Measurements from ENCODE around the gene KAZN. TPM values are rescaled to one million over a fixed set of nuclear protein-coding genes. Genes with fewer than 3 reads are reported as not detected.

KAZN gene
- total RNA-seq, 2 experiments from 2014 or later = 0.22 to 0.55 TPM

DNA sequence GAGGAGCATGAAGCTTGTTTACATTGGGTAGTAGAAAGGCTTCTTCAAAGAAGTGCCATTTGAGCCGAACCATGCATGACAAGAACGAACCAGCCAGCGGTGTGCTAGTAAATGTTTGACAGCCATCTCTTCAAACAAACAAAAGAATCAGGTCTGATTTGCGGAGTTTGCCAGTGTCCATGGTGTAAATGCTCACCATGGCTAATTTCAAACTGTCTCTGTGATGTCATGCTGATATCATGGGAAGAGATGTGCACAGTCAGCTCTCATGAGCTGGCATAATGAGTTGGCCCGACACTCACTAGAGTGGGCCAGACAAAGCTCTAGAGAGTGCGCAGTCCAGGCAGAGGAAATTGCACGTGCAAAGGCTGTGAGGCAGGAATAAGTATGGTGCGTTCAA lies 101.1 kb downstream of the KAZN start:
- POLR2A ChIA-PET = no interaction called here
- no peak overlapping the region for H3K27ac ChIP-seq (ENCODE audit: low read depth in 1 of 2, low read length in 2 of 2)
- no peak overlapping the region for H3K4me3 ChIP-seq (ENCODE audit: low read length)
- H3K27ac Mint-ChIP-seq = no peak overlapping the region
- DNase-seq (no peak), ATAC-seq (ENCODE audit: poor library complexity) (no peak)
- intact Hi-C loops (cut with DNase I, micrococcal nuclease) = no loop called here
- H3K4me3 Mint-ChIP-seq = no peak overlapping the region
- no peaks in the 10 kb centered on the region for H3K9me3 Mint-ChIP-seq
- H3K27me3 Mint-ChIP-seq = peaks cover 10% of the 10 kb centered on the region
- no peaks in the 10 kb centered on the region for H3K9me3 ChIP-seq (ENCODE audit: control insufficient read depth in 1 of 2, insufficient read depth in 1 of 2, low read length in 2 of 2)
- H3K36me3 ChIP-seq (ENCODE audit: insufficient read depth, low read length) = no peaks in the 10 kb centered on the region
- no peaks in the 10 kb centered on the region for H3K4me1 ChIP-seq (ENCODE audit: insufficient read depth, low read length)
- TF ChIP-seq, protein P1, sequence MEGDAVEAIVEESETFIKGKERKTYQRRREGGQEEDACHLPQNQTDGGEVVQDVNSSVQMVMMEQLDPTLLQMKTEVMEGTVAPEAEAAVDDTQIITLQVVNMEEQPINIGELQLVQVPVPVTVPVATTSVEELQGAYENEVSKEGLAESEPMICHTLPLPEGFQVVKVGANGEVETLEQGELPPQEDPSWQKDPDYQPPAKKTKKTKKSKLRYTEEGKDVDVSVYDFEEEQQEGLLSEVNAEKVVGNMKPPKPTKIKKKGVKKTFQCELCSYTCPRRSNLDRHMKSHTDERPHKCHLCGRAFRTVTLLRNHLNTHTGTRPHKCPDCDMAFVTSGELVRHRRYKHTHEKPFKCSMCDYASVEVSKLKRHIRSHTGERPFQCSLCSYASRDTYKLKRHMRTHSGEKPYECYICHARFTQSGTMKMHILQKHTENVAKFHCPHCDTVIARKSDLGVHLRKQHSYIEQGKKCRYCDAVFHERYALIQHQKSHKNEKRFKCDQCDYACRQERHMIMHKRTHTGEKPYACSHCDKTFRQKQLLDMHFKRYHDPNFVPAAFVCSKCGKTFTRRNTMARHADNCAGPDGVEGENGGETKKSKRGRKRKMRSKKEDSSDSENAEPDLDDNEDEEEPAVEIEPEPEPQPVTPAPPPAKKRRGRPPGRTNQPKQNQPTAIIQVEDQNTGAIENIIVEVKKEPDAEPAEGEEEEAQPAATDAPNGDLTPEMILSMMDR (IDR thresholded peaks at IDR 0.05) = no peak
- CTCF ChIA-PET = no interaction called here
- peaks cover 4 to 6% of the 10 kb centered on the region in 2 experiments for H3K27me3 ChIP-seq (ENCODE audit: control insufficient read depth in 1 of 2, insufficient read depth in 2 of 2, low read length in 2 of 2)
- no peaks in the 10 kb centered on the region for H3K36me3 Mint-ChIP-seq (ENCODE audit: low read depth)
- no peaks in the 10 kb centered on the region for H3K4me1 Mint-ChIP-seq (ENCODE audit: low read depth)

DNA sequence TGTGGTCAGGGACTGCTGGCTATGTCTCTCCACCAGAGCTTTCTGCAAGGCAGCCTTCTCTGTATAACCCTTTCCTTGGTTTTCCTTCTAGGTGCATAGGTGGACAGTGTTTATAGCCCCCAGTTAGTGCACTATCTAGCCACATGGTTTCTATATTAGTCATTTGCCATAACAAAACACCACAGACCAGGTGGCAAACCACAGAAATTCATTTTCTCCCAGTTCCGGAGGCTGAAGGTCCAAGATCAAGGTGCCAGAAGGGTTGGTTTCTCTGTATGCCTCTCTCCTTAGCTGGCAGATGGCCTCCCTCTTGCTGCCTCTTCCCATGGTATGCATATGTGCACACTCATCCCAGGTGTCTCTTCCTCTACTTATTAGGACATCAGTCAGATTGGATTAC lies 106.4 kb downstream of the KAZN start:
- Histone ChIP-seq H3K36me3 (ENCODE audit: insufficient read depth, low read length) (no peaks in the 10 kb centered on the region), H3K4me1 (ENCODE audit: insufficient read depth, low read length) (no peaks in the 10 kb centered on the region), H3K27ac (ENCODE audit: low read depth in 1 of 2, low read length in 2 of 2) (no peak overlapping the region), H3K4me3 (ENCODE audit: low read length) (no peak overlapping the region), H3K9me3 (ENCODE audit: control insufficient read depth in 1 of 2, insufficient read depth in 1 of 2, low read length in 2 of 2) (peaks cover 7 to 14% of the 10 kb centered on the region in 2 experiments), H3K27me3 (ENCODE audit: control insufficient read depth in 1 of 2, insufficient read depth in 2 of 2, low read length in 2 of 2) (peaks cover 0 to 2% of the 10 kb centered on the region in 2 experiments)
- Mint-ChIP-seq H3K4me1 (ENCODE audit: low read depth) (no peaks in the 10 kb centered on the region), H3K36me3 (ENCODE audit: low read depth) (no peaks in the 10 kb centered on the region), H3K9me3 (peaks cover 2% of the 10 kb centered on the region), H3K27ac (no peak overlapping the region), H3K27me3 (peaks cover 2% of the 10 kb centered on the region), H3K4me3 (no peak overlapping the region)
- ChIA-PET POLR2A (no interaction called here), CTCF (no interaction called here)
- DNase-seq (no peak), ATAC-seq (ENCODE audit: poor library complexity) (no peak)
- intact Hi-C loops (cut with DNase I, micrococcal nuclease) = no loop called here
- TF ChIP-seq, protein P1 (IDR thresholded peaks at IDR 0.05) = no peak

GRCh38 chr1:14705824-14706223 lies 107.3 kb downstream of the KAZN start:
- ChIA-PET CTCF (no interaction called here), POLR2A (no interaction called here)
- DNase-seq (no peak), ATAC-seq (ENCODE audit: poor library complexity) (no peak)
- no peak overlapping the region for H3K4me3 ChIP-seq (ENCODE audit: low read length)
- H3K36me3 ChIP-seq (ENCODE audit: insufficient read depth, low read length) = no peaks in the 10 kb centered on the region
- Mint-ChIP-seq H3K4me1 (ENCODE audit: low read depth) (no peaks in the 10 kb centered on the region), H3K36me3 (ENCODE audit: low read depth) (no peaks in the 10 kb centered on the region), H3K4me3 (no peak overlapping the region), H3K27ac (no peak overlapping the region), H3K27me3 (no peaks in the 10 kb centered on the region), H3K9me3 (peaks cover 2% of the 10 kb centered on the region)
- H3K9me3 ChIP-seq (ENCODE audit: control insufficient read depth in 1 of 2, insufficient read depth in 1 of 2, low read length in 2 of 2) = peaks cover 11 to 14% of the 10 kb centered on the region in 2 experiments
- TF ChIP-seq, protein P1 (IDR thresholded peaks at IDR 0.05) = no peak
- no peak overlapping the region for H3K27ac ChIP-seq (ENCODE audit: low read depth in 1 of 2, low read length in 2 of 2)
- peaks cover 0 to 2% of the 10 kb centered on the region in 2 experiments for H3K27me3 ChIP-seq (ENCODE audit: control insufficient read depth in 1 of 2, insufficient read depth in 2 of 2, low read length in 2 of 2)
- no peaks in the 10 kb centered on the region for H3K4me1 ChIP-seq (ENCODE audit: insufficient read depth, low read length)
- intact Hi-C loops (cut with DNase I, micrococcal nuclease) = no loop called here

Measured in CD4-positive, alpha-beta T cell (primary cell).